Measurements from ENCODE around the gene COA5.
A peak's percentile ranks its signal among the peaks of the same experiment; 100 is the strongest.
"Not testable (repeated sequence)": the region's sequence is repeated elsewhere in the genome, so short reads cannot be mapped to it uniquely, and the experiment has no call there.

Gene COA5

DNA sequence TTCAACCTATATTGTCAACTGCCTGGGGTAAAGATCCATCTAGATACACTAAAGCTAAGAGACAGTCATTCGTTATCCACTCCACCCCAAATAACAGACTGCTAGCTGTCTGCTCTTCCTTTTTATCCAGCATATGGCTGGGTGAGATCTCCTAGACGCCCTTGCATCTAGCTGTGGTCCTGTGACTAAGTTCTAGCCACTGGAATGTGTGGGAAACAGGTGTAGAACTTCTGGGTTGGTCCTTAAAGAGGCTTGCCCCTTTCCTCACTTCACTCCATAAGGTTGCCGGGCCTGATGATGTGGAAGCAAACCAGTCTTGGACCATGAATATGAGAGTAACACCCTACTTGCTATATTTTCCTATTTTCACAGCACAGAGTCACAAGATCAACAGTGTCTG lies 3.2 kb downstream of the COA5 start:
- no peak for DNase-seq

DNA sequence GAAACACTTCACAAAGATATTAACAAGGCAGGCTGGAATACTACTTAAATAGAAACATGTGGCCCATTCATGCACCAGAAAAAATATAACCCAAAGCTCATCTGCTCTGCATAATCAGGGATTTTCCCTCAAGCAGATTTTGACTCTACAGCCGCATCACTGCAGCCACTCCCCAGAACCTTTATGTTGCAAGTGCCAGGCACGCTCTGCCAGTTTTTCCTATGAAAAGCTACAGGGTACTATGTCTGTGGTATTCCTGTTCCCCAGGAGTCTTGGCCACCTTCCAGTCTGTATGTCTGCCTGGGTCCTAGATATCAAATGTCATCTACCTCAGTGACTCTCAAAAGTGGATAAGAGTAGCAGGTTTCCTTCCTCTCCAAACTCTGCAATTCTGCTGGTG lies 3.8 kb downstream of the COA5 start:
- DNase-seq: no peak

DNA sequence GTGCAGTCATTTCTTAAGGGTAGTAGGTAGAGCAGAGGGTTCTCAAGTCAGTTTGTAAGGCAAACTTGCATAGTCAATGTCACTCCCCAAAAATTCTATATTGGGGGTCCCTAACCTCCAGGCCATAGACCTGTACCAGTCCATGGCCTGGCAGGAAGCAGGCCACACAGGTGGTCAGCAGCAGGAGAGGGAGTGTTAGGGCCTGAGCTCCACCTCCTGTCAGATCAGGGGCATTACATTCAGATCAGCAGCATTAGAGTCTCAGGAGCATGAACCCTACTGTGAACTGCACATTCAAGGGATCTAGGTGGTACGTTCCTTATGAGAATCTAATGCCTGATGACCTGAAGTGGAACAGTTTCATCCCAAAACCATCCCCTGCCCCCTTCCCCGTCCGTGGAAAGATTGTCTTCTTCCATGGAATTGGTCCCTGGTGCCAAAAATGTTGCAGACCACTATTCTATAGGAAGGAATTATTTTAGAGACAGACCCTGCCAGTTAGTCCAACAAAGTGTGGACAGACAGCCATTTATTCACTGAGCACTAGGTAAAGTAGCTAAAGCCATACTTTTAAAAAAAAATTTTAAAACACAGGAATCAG lies 6.7 kb downstream of the COA5 start:
- DNase-seq: peak; percentile 30

DNA sequence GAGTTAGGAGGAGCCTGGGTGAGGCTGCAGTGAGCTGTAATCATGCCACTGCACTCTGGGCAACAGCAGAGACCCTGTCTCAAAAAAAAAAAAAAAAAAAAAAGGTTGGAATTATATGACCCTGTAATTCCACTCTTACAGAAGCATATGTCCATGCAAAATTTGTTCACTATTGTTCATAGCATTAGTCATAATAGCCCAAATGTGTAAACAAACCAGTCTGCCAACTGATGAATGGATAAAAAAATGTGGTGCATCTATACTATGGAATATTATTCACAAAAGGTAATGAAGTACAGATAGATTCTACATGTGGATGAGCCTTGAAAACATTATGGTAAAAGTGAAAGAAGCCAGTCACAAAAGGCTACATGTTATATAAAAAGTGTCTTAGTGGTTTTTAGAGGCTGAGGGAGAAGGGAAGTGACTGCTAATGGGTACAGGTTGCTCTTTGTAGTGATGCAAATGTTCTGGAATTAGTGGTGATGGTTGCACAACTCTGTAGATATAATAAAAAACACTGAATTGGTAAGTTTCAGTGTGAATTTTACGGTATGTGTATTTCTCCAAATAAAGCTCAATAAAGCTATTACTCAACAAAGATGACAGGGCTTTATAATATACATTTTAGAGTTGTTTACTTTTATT lies 9.4 kb downstream of the COA5 start:
- no peak for DNase-seq

DNA sequence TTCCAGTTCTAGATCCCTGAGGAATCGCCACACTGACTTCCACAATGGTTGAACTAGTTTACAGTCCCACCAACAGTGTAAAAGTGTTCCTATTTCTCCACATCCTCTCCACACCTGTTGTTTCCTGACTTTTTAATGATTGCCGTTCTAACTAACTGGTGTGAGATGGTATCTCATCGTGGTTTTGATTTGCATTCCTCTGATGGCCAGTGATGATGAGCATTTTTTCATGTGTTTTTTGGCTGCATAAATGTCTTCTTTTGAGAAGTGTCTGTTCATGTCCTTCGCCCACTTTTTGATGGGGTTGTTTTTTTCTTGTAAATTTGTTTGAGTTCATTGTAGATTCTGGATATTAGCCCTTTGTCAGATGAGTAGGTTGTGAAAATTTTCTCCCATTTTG lies 13.6 kb downstream of the COA5 start:
- not testable (repeated sequence) for DNase-seq

DNA sequence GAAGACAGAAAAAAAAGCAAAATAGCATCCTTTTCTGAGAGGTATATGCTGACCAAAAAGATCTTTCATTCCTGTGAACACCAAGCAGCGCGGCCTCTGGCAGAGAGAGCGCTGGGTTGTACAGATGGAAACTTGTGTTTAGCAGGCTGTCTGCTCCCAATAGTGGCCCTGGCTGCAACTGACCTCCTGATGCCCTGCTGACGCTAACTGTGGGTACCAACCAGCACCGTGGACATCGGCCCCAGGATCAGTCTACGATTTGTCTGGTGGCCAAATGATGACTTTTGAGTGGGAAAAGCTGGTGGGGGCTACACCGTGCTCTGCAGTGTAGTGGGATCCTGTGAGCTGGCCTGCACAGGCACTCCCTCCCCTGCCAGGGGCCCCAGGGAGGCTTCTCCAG lies 15.7 kb downstream of the COA5 start:
- DNase-seq: no peak

DNA sequence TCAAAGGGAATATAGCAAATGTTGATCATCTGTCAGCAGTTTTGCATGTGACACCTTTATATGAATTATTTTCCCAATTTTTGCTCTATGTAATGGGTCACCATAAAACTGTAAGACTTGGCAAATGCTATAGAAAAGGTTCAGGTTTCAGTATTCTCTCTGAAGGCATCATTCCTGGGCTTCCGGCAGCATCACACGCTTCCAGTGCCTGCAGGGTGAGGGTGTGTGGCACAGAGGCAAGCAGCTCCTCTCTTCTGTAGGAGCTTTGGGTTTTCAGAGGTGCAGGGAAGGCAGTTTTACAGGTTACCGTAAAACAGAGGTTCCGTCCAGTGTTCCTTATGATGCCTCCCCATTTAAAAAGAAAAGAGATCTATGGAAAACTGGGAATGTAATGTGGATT lies 18.8 kb downstream of the COA5 start:
- DNase-seq: no peak

DNA sequence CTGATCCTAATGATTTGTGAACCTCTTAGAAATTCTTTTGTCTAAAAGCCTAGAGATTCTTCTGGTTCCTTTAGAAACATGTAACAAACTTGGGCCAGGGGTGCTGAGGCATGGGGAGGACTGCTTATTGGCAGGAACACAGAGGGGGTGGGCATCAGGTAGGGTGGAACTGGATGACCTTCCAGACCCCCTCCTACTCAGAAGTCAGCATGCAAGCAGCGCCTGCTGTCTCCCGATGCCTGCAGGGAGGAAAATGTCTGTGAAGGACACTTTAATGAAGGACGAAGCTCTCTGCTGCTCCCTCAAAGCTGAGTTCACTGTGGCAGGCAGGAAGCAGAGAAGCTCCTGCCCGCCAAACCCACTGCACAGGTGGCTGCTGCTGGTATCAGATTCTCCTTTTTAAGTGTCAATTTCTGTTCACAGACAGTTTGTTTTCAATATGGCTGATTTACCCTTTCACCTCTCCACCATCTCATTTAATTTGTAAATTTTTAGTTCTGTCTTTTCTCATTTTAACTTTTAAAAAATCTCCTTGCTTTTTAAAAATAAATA lies 19.4 kb downstream of the COA5 start:
- DNase-seq: no peak

DNA sequence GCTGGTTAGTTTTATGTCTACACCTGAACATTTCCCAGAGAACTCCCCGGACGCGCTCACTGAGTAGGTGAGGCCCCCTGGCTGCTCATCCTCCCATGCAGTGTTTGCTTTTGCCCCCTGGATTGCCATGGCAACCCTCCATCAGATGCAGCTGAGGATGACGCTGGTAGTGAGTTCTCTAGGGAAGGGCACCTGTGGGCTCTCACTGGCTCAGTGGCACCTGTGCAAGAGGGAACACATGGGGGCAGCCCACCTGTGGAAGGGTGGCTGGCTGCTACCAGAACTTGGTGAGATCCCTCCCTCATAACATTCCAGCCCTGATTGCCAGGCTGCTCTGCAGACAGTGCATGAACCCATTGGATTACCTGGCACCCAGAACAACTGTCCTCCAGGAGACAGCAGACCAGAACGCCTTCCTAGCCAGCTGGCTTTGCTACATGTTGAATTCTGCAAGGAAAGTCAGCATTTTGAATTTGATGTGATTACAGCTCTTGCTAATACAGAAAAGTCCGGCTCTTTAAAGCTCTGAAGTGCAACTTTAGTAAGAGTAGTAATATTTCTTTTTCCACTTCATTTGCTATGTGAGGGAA lies 21.7 kb downstream of the COA5 start:
- no peak for DNase-seq

DNA sequence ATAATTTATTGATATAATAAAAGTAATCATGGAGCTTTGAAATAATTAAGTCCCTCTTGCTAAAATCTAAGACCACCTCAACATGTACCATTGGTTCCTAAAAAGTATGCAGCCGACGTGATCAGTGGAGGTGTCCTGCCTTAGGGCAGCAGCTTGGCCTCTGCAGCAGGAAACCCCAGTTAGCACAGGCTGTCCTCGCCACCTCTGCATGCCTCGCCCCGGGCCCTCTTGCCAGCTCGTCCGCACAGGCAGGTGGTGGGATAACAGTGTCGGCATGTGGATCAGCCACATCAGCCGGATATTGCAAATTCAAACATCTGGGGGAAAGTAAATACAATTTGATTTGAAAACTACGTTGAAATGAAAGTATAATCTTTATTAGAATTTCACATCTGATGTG lies 22.9 kb downstream of the COA5 start:
- no peak for DNase-seq

DNA sequence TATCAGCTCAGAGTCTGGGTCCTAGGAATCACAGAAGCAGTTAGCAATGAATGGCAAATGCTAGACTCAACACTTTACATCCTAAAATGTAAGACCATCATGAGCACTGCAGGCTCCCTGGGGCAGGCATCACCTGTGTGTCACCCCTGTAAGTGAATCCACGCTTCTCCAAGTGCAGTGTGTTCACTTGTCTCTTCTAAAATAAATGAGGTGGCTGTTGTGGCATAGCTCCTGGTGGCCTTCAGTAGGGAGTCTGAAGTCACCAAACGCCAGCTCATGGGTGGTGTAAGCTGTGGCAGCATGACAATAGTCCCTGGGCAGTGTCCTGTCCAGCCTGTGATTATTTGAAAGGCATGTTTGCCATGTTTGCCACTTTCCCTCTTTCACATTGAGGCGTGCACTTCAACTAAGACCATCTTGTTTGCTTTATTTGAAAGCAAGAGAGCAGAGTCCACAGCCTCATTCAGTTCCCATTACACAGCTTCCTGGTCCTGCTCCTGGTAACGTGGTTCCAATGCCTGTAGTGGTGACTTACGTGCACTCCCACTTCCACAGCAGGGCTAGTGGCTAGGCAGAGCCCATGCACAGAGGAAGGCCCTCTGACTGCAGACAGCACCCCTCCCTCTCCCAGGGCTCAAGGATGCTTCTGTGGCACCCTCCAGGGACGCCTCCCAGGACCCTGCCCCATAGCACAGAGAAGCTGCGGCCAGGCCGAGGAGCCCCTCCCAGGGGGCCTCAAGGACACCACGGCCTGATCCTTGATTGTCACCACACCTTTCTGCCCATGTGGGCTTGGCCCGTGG lies 24.3 kb downstream of the COA5 start:
- DNase-seq: no peak

DNA sequence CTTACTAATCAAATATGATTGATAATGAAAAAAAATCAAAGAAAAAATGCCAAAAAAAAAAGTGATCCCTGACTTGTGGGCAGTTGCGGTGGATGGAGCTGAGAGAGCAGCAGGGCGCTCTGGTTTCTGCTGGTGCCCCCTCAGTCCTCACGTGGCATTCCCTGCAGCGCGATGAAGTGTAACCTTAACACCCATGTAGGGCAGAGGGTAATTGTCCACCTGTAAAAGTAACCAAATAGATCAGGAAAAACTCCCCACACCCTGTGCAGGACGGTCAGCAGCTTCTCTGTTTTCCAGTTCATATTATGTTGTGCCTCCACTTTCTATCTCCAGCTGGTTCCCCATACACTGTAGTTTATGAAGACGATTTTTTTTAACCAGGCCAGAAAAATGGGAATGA lies 25.0 kb downstream of the COA5 start:
- DNase-seq: no peak

DNA sequence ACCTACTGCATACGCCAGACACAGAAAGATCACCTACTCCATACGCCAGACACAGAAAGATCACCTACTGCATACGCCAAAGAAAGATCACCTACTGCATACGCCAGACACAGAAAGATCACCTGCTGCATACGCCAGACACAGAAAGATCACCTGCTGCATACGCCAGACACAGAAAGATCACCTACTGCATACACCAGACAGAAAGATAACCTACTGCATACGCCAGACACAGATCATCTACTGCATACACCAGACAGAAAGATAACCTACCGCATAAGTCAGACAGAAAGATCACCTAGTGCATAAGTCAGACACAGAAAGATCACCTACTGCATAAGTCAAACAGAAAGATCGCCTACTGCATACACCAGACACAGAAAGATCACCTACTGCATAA lies 25.8 kb downstream of the COA5 start:
- DNase-seq: no peak

DNA sequence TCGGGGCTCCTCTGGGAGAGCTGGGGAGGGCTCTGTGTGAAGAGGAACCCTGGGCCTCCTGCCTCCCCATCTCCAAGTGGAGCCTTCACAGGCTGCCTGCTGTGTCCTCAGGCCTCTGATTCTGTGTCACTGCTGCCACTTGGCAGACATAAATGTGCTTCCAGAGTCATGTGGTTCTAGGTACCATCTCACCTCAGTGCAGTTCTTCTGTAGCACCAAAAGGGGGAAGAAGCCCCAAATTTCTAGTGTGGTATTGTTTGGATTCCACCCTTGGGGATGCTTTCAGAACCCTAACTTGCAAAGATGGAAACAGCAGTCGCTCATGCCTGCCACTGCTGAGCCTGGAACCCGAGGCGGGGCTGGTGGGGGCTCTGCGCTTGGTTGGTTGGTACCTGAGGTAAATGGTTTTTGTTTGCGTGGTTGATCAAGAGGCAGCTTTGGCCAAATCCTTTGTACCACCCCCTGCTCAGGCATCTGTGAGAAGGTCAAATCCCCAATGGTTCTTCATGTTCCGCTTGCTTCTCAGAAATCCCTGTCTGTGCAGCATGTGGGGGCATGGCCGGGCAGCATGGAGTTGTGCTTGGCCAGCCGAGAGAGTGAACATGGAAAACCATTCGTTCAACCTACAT lies 27.5 kb downstream of the COA5 start:
- no peak for DNase-seq

DNA sequence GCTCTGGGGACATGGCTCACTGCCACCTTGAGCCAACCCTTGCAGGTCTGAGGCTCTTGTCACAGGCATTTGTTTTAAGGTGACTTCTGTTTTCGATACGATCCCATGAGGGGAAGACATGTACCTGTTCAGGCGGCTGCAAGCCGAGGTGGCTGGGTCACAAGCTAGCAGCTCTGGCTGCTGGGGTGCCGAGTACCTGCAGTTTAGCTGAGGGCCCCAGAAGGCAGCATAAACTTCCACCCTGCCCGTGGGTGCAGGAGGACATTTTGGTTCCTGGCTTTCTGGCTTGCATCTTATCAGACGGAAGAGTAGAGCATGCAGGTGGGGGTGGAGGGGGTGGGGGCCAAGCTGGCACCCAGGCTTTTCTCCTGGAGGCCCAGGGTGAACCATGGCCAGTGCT lies 28.4 kb downstream of the COA5 start:
- no peak for DNase-seq

DNA sequence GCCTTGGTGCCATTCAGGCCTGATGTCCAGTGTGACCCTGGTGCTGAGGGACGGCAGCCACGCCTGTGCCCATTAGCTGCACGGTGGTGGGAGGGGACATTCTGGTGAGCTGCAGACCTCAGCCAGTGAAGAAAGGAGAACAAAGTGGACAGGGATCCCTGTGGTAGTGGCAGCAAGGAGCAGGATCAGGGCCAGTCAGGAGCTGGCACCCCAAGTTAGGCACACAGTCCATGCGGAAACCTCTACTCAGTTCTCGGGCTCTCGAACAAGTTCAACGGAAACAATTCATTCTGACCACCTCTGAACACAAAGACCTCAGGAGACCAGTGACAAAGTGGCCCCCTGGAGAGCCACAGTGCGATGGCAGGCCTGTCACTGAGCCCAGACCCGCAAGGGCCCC lies 30.1 kb downstream of the COA5 start:
- no peak for DNase-seq

DNA sequence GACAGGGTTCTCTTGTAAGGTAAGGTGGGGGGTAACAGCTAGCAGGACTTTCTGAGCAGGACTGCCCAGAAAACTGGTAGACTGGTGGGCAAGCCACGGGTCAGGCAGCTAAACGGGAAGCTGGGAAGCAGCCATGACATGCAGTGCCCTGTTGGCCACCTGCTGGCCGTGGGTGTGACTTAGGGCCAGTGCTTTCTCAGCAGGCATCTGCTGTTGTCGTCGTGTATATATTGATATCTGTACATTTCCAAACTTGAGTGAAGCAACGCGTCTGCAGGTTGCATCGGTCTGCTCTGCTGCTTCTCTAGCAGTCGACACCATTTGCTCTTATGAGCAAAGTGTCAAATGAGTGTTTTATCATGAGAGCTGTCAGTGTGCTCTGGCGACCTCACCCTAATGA lies 31.0 kb downstream of the COA5 start:
- DNase-seq: no peak

DNA sequence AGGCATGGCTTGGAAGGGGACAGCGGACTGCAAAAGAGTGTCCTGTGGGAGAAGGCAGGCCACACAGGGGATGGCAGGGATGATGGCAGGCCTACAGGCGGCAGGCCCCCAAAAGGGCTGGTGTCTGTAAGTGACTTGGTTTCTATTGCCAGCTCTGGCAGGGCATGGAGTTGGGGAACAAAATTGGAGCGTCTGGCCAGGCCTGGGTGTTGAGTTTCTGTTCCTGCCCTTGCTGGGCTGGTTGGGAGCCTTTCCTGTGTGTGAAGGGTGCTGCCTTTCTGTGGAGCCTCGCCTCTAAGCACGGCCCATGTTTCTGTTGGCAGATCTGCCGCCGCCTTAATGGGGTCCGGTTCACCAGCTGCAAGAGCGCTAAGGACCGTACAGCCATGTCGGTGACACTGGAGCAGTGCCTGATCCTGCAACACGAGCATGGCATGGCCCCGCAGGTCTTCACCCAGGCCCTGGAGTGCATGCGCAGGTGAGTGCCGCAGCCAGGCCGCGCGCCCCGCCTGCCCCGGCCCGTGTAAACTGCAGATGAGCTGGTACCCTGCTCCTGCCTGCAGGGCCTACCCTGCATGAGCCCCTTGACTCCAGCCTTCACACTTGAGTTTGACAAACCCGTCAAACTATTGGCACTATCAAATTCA lies 31.5 kb downstream of the COA5 start:
- no peak for DNase-seq

DNA sequence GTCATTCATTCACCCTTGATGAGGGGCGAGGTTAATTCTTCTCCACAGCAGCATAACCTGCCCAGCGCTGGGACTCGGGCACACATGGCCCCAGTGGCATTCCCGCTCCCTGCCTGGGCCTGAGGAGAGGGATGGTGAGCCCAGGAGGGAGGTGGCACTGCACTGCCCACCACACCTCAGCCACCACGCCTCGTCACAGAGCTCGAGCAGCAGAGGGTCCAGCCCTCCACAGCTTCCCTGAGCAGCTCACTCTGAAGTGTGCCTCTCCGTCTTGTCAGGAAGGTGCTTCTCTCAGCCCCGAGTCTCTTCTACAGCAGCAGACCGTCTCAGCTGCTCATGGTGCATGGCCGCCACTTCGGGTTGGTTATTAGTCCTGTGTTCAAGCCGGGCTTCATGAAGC lies 34.9 kb downstream of the COA5 start:
- no peak for DNase-seq

DNA sequence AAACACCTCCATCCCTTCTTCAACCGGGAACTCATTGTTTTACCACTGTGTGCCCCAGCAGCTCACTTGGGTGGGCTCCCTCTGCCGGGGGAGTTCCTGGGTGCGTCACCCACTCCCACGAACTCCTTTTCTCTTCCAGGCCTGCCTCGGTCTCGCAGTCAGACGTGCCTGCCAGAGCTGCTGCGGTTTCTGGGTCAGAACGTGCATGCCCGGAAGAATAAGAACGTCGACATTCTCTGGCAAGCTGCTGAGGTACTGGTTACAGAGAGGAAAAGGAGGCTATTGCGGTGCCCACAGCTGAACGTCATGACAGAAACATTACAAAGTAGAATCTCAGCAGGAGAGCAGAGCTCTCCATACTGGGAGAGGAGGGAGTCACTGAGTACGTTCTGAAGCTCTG lies 35.6 kb downstream of the COA5 start:
- DNase-seq: no peak

DNA sequence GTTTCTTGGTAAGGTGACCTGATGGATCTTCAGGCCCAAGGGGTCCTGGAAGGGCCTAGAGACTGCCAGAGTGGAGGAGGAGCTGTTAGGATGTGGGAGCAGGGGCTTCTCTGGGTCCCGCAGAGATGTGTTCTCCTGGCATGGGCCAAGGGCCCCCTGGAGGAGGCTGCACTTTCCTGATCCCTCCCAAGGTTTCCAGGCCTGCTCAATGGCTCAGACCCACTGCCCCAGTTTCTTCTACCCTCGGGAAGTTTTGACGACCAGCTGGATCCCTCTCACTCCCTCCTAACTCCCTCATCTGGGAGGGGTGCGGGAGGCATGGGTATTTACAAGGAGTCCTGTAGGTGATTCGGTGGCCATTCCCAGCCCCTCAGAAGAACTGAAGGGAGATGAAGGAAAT lies 36.1 kb downstream of the COA5 start:
- no peak for DNase-seq

DNA sequence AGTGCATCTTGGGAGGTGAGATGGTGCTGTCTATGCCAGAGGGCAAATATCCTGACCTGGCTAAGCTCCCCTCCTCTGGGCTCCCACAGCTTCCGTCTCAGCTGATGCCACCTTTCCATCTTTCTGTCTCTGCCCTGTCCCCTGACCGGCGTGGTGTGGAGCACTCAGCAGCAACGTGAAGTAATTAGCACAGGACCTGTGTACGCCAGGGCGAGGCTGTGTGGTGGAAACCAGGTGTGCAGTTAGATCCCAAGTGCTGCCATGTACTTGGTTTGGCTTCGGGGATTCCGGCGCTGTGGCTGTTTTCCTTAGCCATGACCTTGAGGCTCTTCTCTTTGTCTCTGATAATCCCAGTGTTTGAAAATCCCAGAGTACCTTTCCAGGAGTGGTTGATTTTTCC lies 36.5 kb downstream of the COA5 start:
- DNase-seq: no peak
